NB4 (cell line): ENCODE data around the gene TEN1.

Source experiments
- MYC ChIP-seq: IDR thresholded peaks from 2 replicates; pipeline ENCODE4 v1.6.1; 2011; ENCODE audit warnings: low read depth, low read length
- POLR2A ChIP-seq: IDR thresholded peaks from 2 replicates; pipeline ENCODE4 v1.6.1; 2011; ENCODE audit warnings: mild to moderate bottlenecking; ENCODE audit not compliant: insufficient read length; ENCODE audit errors: extremely low read depth
- TF ChIP-seq, protein P1 (sequence below): IDR thresholded peaks from one replicate; pipeline ENCODE4 v1.5.1; 2012; ENCODE audit warnings: low read depth, low read length
- TF ChIP-seq, protein P2 (sequence below): IDR thresholded peaks from 2 replicates; pipeline ENCODE4 v1.6.1; 2011; ENCODE audit warnings: low read depth, low read length

DNA sequence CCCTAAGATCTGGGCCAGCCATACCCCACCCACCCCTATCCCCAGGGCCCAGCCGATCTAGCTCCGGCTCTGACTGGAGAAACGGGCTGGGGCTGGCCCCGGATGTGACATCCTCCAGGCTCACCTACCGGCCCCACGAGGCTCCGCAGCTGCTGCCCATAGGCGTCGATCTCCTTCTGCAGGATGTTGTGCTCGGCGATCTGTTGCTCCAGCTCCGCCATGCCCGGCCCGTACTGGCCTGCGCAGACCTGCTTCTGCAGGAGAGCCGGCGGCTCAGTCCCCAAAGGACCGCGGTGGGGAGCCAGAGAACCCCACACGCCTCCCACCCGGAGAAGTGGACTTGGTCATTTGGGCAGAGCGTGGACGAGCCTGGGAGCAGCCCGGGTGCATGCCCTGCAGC, 43.2 kb downstream of the TEN1 start:
- TF ChIP-seq, protein P1, sequence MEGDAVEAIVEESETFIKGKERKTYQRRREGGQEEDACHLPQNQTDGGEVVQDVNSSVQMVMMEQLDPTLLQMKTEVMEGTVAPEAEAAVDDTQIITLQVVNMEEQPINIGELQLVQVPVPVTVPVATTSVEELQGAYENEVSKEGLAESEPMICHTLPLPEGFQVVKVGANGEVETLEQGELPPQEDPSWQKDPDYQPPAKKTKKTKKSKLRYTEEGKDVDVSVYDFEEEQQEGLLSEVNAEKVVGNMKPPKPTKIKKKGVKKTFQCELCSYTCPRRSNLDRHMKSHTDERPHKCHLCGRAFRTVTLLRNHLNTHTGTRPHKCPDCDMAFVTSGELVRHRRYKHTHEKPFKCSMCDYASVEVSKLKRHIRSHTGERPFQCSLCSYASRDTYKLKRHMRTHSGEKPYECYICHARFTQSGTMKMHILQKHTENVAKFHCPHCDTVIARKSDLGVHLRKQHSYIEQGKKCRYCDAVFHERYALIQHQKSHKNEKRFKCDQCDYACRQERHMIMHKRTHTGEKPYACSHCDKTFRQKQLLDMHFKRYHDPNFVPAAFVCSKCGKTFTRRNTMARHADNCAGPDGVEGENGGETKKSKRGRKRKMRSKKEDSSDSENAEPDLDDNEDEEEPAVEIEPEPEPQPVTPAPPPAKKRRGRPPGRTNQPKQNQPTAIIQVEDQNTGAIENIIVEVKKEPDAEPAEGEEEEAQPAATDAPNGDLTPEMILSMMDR: no peak
- TF ChIP-seq POLR2A: no peak
- TF ChIP-seq MYC: no peak
- TF ChIP-seq, protein P2, sequence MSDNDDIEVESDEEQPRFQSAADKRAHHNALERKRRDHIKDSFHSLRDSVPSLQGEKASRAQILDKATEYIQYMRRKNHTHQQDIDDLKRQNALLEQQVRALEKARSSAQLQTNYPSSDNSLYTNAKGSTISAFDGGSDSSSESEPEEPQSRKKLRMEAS: no peak
